KOPT-K1 (cell line): ENCODE measurements around the gene ZNF142.

Experiments used
- H3K27ac ChIP-seq: fragments of 200-600 bp; sonication (generic); 2 replicates; pipeline ENCODE4 v1.5.1; 2016; ENCODE audit warnings: antibody characterized with exemption, mild to moderate bottlenecking, low read depth, low read length; ENCODE audit not compliant: poor library complexity, severe bottlenecking
- H3K36me3 ChIP-seq: fragments of 200-600 bp; sonication (generic); 2 replicates; pipeline ENCODE4 v1.5.1; 2017; ENCODE audit warnings: antibody characterized with exemption, mild to moderate bottlenecking, low read length, moderate library complexity; ENCODE audit not compliant: insufficient read depth
- H3K9me3 ChIP-seq: fragments of 200-600 bp; sonication (generic); 2 replicates; pipeline ENCODE4 v1.5.1; 2017; ENCODE audit warnings: antibody characterized with exemption, low read length, mild to moderate bottlenecking; ENCODE audit not compliant: insufficient read depth, poor library complexity, severe bottlenecking

Gene ZNF142

DNA sequence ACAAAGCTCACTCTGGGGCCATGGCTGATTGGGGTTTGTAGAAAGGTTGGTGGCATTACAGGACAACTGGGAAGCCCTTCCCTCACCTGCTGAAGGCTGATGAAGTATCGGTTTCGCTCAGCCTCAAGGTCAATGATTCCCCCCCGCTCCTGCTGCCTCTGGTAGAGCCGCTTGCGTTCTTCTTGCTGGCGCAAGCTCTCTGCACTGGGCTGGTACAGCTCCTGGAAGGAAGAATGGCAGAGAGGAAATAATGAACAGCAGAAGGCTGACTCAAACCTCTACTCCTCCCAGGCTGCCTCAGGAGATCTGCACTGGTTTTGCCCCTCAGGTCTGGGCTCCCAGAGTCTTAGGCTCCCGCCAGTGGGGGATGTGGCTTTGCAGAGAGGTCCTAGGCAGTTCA lies 5.2 kb upstream of the ZNF142 start:
- H3K27ac ChIP-seq, result no peak overlapping the region
- H3K36me3 ChIP-seq, result peaks cover 77% of the 10 kb centered on the region
- H3K9me3 ChIP-seq, result no peaks in the 10 kb centered on the region

- no peak overlapping the region for H3K27ac ChIP-seq
- peaks cover 76% of the 10 kb centered on the region for H3K36me3 ChIP-seq
Observed at GRCh38 chr2:218663901-218664300, 4.5 kb upstream of the ZNF142 start.

DNA sequence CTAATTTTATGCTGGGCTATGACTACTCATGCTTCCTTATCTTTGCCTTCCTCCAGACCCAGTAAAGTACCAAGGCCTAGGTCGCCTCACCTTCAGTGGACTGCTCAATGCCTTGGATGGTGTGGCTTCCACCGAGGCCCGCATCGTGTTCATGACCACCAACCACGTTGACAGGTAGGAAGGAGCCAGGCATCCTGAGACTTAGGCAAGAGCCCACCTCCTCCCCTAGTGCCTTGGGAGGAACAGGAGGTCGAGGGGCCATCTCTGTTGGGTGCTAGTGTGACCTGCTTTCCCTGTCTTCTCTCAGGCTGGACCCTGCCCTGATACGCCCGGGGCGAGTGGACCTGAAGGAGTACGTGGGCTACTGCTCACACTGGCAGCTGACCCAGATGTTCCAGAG lies 3.4 kb upstream of the ZNF142 start:
- no peak overlapping the region for H3K27ac ChIP-seq
- H3K36me3 ChIP-seq, result peaks cover 68% of the 10 kb centered on the region
- no peaks in the 10 kb centered on the region for H3K9me3 ChIP-seq

More at GRCh38 chr2:218663901-218664300, 4.5 kb upstream of the ZNF142 start:
- no peaks in the 10 kb centered on the region for H3K9me3 ChIP-seq

DNA sequence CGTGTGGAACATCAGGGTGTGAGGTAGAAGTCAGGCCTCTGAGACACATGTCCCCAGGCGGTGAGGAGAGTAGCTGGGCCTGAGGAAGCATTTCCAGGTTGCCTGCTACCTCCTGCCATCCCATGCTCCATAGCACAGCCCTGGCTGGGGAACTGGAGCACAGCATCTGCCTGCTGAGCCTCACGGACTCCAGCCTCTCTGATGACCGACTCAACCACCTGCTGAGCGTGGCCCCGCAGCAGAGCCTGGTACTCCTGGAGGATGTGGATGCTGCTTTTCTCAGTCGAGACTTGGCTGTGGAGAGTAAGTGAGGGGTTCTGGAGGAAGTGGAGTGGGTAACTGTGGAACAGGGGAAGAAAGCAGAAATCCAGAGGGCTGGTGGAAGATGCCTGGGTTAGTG lies 3.0 kb upstream of the ZNF142 start:
- Histone ChIP-seq H3K9me3 (no peaks in the 10 kb centered on the region), H3K27ac (no peak overlapping the region), H3K36me3 (peaks cover 68% of the 10 kb centered on the region)

DNA sequence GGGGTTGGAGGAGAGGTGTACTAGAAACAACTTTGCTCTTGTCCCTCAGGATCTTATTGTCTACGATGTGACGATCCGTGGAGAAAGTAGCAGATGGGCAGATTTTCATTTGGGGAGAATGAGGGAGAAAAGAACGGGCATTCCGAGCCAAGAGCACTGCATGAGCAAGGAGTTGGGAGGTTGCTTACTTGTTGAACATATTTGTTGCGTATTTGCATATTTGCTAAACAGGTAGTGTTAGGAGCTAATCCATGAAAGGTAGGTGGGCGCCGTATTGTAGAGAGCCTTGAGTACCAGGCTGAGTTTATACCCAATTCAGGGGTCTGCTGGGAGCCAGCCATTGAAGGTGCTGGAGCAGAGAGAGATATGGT lies 550 bp upstream of the ZNF142 start:
- peaks cover 70% of the 10 kb centered on the region for H3K36me3 ChIP-seq
- H3K9me3 ChIP-seq, result no peaks in the 10 kb centered on the region
- peak overlapping the region; percentile 79 for H3K27ac ChIP-seq

DNA sequence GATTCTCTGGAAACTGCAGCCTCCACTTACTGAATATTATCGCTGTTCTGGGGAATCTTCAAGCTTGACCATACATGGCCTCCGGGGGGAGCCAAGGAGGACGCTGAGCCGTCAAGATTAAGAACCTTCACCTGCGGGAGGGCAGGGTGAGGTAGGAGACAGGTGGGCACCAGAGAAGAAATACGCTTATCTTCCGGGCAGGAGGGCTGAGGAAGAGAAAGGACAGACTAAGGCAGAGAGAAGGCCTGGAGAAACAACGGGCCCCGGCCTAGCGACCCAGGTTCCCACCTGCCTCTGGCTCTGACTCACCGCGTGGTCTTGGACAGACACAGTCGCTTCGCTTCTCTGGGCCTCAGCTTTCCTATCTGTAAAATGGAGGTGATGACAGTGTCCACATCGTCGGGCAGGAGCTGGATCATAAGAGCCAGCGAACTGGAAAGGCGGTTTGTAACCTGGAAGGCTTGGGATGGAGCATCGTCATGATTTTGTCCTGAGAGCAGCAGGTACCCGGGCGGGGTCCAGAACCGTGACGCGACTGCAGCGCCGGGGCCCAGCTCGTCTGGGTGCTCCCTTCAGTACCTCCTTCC lies 659 bp downstream of the ZNF142 start:
- Histone ChIP-seq H3K36me3 (peaks cover 70% of the 10 kb centered on the region), H3K9me3 (no peaks in the 10 kb centered on the region), H3K27ac (peak overlapping the region; percentile 79)

DNA sequence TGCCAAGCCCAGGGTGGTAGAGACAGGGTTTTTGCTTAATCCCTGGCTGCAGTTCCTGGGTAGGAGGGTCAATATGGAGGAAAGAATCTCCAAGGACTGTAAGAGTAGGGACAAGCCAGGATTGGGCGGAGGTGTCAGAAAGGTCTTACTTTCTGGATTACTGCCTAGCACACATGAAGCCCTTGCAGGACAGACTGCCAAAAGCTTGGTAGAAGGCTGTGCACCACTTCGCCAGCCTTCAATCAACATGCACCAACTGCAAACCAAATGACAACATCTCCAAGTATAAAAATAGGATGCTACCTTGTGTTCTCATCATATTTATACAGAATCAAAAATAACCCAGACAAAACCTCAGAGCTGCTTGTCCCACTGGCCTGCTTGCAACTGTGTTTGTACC lies 3.7 kb downstream of the ZNF142 start:
- Histone ChIP-seq H3K27ac (no peak overlapping the region), H3K9me3 (no peaks in the 10 kb centered on the region), H3K36me3 (peaks cover 72% of the 10 kb centered on the region)

- H3K9me3 ChIP-seq, result no peaks in the 10 kb centered on the region
- H3K27ac ChIP-seq, result no peak overlapping the region
- peaks cover 99% of the 10 kb centered on the region for H3K36me3 ChIP-seq
Observed at GRCh38 chr2:218648787-218649100, 10.7 kb downstream of the ZNF142 start.

- H3K27ac ChIP-seq, result no peak overlapping the region
- H3K9me3 ChIP-seq, result no peaks in the 10 kb centered on the region
- peaks cover 99% of the 10 kb centered on the region for H3K36me3 ChIP-seq
Observed at GRCh38 chr2:218648088-218648786, 11.2 kb downstream of the ZNF142 start.

DNA sequence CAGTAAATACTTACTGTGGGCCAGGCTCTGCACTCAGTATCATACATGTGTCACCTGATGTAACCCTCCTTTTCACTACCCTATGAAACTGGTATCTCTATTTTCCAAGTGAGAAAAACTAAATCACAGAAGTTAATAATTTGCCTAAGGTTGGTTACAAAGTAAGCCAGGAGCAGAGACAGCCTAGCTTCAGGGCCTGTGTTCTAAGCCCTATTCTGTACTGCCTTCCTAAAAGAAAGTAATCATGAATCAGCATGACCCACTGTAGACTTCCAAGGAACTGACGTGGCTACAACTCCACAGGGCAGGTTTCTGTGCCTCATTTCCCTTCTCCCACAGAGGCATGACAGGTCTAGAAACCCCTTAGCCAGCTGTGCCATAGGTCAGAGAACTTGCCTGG lies 14.3 kb downstream of the ZNF142 start:
- H3K9me3 ChIP-seq, result no peaks in the 10 kb centered on the region
- H3K27ac ChIP-seq, result no peak overlapping the region
- peaks cover 98% of the 10 kb centered on the region for H3K36me3 ChIP-seq

DNA sequence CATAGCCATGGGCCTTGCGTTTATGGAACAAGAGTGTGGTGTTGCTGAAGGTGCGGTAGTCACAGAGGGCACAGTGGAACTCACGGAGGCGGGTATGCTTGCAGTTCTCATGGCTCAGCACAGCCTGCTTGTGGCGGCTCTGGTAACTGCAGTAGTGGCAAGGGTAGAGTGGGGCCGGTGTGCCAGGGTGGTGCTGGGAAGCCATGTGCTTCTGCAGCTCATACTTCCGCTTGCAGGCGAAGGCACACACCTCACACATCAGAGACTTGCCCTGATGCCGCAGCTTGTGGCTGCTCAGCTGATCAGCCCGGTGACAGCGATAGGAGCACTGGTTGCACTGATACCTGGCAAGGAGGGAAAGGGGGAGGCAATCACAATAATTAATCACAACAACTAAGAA lies 14.7 kb downstream of the ZNF142 start:
- Histone ChIP-seq H3K36me3 (peaks cover 98% of the 10 kb centered on the region), H3K9me3 (no peaks in the 10 kb centered on the region), H3K27ac (no peak overlapping the region)

GRCh38 chr2:218643751-218644310 lies 15.6 kb downstream of the ZNF142 start:
- Histone ChIP-seq H3K27ac (no peak overlapping the region), H3K36me3 (peaks cover 98% of the 10 kb centered on the region), H3K9me3 (no peaks in the 10 kb centered on the region)

- Histone ChIP-seq H3K27ac (no peak overlapping the region), H3K36me3 (peaks cover 98% of the 10 kb centered on the region), H3K9me3 (no peaks in the 10 kb centered on the region)
Observed at GRCh38 chr2:218642786-218643185, 16.6 kb downstream of the ZNF142 start.

GRCh38 chr2:218642121-218642656 lies 17.2 kb downstream of the ZNF142 start:
- Histone ChIP-seq H3K36me3 (peaks cover 98% of the 10 kb centered on the region), H3K9me3 (no peaks in the 10 kb centered on the region), H3K27ac (no peak overlapping the region)

DNA sequence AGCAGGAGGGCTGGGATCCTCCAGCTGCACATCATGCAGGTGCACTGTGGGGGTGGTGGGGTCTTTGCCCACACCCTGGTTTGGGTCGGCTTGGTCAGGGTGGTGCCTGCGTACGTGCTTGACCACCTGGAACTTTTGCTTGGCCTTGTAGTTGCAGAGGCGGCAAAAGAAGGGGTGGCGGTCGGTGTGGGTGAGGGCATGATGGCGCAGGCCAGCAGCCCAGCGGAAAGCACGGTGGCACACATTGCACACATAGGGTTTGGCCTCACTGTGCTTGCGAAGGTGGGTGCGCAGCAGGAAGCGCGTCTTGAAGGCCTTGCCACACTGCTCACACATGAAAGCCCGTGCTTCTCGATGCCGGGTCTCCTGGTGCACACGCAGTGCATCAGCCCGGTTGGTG lies 21.1 kb downstream of the ZNF142 start:
- H3K9me3 ChIP-seq, result no peaks in the 10 kb centered on the region
- no peak overlapping the region for H3K27ac ChIP-seq
- H3K36me3 ChIP-seq, result peaks cover 98% of the 10 kb centered on the region

DNA sequence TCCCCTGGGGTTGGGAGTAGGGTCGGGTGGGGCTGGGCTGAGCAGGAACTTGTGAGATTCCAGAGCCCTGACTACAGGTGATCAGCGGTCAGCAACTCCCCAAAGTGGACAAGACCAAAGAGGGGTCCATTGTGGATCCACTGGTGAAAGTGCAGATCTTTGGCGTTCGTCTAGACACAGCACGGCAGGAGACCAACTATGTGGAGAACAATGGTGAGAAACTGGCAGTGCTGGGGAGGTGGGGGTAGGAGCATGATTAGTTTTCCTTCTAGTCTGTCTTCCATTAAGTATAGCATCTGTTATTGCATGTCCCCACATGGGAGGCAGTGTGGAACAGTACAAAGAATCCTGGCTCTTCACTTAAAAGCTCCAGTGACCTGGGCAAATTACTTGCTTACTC lies 23.7 kb downstream of the ZNF142 start:
- peaks cover 76% of the 10 kb centered on the region for H3K36me3 ChIP-seq
- no peaks in the 10 kb centered on the region for H3K9me3 ChIP-seq
- H3K27ac ChIP-seq, result no peak overlapping the region
